Glutamatergic neuron (in vitro differentiated cells): Measurements from ENCODE around the gene PFN1. TPM values are rescaled to one million over a fixed set of nuclear protein-coding genes. Genes with fewer than 3 reads are reported as not detected.

ENCODE experiments used
- DNase-seq: peaks from one replicate; pipeline ENCODE4 v3.0.0; 2022
- H3K27ac Mint-ChIP-seq: one replicate; pipeline ENCODE4 v1.8.0; 2020; ENCODE audit warnings: mild to moderate bottlenecking, mixed read lengths, inconsistent platforms; ENCODE audit not compliant: unreplicated experiment
- H3K27me3 Mint-ChIP-seq: one replicate; pipeline ENCODE4 v1.8.0; 2020; ENCODE audit warnings: mild to moderate bottlenecking, moderate library complexity, mixed read lengths, inconsistent platforms; ENCODE audit not compliant: unreplicated experiment
- H3K36me3 Mint-ChIP-seq: one replicate; pipeline ENCODE4 v1.8.0; 2020; ENCODE audit warnings: mild to moderate bottlenecking, mixed read lengths, inconsistent platforms; ENCODE audit not compliant: unreplicated experiment
- H3K4me1 Mint-ChIP-seq: one replicate; pipeline ENCODE4 v1.8.0; 2020; ENCODE audit warnings: mild to moderate bottlenecking, low read depth, mixed read lengths, inconsistent platforms; ENCODE audit not compliant: unreplicated experiment
- H3K4me3 Mint-ChIP-seq: one replicate; pipeline ENCODE4 v1.8.0; 2020; ENCODE audit warnings: mild to moderate bottlenecking, mixed read lengths, inconsistent platforms; ENCODE audit not compliant: unreplicated experiment
- H3K9me3 Mint-ChIP-seq: one replicate; pipeline ENCODE4 v1.8.0; 2020; ENCODE audit warnings: mild to moderate bottlenecking, moderate library complexity, mixed read lengths, inconsistent platforms; ENCODE audit not compliant: unreplicated experiment
- total RNA-seq: library from RNA; stranded (reverse); fragmentation: NEBNext Ultra II Directional; extraction: Animal tissue kit (Norgen Biotek cat#: 25700); gene quantifications from one replicate; pipeline ENCODE4 v1.2.1, GENCODE V29; 2021; ENCODE audit not compliant: unreplicated experiment
- TF ChIP-seq, protein P1 (sequence below): fragments of 200-600 bp; sonication (generic); IDR thresholded peaks from one replicate; pipeline ENCODE4 v1.5.0; 2021; ENCODE audit not compliant: partially characterized antibody, unreplicated experiment

The PFN1 gene
- total RNA-seq, 1 donor from 2014 or later: 356 TPM

DNA sequence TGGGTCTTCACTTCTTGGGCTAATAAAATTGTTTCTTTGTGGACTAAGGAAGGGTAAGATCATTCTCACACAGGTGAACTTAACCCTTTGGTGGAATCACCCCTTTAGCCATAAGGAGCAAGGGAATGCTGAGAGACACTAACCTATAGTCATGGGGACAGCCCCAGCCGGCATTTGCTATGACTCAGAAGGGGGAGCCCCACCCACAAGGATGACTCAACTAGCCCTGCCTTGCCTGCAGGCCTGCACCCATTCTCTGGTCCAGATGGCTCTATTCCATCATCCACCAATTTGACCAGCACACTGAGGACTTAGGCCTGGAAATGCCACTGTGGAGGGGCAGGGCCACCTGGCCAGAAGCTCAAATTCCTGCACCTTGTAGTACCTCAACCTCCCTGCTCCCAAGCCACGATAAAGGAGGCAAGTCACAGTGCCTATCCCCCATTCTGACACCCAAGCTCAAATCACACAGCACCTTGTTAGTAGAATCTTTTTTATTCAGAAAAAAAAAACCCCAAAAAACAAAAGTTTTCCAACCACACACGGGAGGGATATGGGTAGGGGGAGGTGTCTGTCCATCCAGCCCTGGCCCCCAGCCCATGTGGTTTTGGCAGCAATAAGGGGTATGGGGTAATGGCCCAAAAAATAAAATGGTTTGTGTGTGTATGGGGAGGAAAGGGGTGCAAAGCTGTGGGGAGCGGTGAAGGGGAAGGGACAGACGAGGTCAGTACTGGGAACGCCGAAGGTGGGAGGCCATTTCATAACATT is 3.0 kb downstream of the PFN1 start:
- peaks cover 20% of the 10 kb centered on the region for H3K4me1 Mint-ChIP-seq
- peak overlapping the region; percentile 76 for H3K4me3 Mint-ChIP-seq
- no peak for DNase-seq
- peak overlapping the region; percentile 64 for H3K27ac Mint-ChIP-seq
- H3K9me3 Mint-ChIP-seq: peaks cover 6% of the 10 kb centered on the region
- peaks cover 10% of the 10 kb centered on the region for H3K27me3 Mint-ChIP-seq
- peaks cover 5% of the 10 kb centered on the region for H3K36me3 Mint-ChIP-seq
- TF ChIP-seq, protein P1, sequence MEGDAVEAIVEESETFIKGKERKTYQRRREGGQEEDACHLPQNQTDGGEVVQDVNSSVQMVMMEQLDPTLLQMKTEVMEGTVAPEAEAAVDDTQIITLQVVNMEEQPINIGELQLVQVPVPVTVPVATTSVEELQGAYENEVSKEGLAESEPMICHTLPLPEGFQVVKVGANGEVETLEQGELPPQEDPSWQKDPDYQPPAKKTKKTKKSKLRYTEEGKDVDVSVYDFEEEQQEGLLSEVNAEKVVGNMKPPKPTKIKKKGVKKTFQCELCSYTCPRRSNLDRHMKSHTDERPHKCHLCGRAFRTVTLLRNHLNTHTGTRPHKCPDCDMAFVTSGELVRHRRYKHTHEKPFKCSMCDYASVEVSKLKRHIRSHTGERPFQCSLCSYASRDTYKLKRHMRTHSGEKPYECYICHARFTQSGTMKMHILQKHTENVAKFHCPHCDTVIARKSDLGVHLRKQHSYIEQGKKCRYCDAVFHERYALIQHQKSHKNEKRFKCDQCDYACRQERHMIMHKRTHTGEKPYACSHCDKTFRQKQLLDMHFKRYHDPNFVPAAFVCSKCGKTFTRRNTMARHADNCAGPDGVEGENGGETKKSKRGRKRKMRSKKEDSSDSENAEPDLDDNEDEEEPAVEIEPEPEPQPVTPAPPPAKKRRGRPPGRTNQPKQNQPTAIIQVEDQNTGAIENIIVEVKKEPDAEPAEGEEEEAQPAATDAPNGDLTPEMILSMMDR: no peak

DNA sequence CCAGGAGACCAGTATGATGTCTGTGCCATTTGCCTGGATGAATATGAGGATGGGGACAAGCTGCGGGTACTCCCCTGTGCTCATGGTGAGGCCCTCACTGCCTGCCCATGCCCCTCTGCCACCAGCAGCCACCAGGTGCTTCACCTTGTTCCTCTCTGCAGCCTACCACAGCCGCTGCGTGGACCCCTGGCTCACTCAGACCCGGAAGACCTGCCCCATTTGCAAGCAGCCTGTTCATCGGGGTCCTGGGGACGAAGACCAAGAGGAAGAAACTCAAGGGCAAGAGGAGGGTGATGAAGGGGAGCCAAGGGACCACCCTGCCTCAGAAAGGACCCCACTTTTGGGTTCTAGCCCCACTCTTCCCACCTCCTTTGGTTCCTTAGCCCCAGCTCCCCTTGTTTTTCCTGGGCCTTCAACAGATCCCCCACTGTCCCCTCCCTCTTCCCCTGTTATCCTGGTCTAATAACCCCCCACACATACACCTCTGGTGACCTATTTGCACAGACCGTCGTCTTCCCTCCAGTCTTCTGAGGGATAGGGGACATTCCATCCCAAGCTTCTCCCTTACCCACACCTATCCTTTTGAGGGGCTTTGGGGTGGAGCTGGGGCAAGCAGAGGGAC is 3.7 kb downstream of the PFN1 start:
- peaks cover 20% of the 10 kb centered on the region for H3K4me1 Mint-ChIP-seq
- peaks cover 10% of the 10 kb centered on the region for H3K9me3 Mint-ChIP-seq
- peaks cover 5% of the 10 kb centered on the region for H3K36me3 Mint-ChIP-seq
- H3K27ac Mint-ChIP-seq: no peak overlapping the region
- no peak overlapping the region for H3K4me3 Mint-ChIP-seq
- TF ChIP-seq, protein P1: no peak
- peaks cover 14% of the 10 kb centered on the region for H3K27me3 Mint-ChIP-seq
- no peak for DNase-seq

DNA sequence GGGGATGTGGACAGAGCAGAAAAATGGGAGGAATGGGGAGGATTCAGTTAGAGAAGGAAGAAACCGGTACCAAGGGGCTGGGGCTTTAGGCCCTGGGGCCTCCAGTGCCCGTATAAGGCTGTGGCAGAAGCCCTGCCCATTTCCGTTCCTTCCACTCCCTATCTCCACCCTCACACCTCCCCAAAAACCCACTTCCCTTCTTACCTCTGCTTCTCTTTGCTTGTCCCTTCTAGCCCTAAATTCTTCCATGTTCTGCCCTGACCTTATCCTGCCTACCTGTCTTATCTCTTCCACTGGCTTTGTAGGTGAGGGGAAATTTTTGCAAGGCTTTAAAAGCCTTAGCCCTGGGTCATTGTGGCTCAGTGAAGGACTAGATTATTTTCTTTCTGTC is 4.2 kb downstream of the PFN1 start:
- peaks cover 20% of the 10 kb centered on the region for H3K4me1 Mint-ChIP-seq
- TF ChIP-seq, protein P1: no peak
- peaks cover 5% of the 10 kb centered on the region for H3K36me3 Mint-ChIP-seq
- peaks cover 12% of the 10 kb centered on the region for H3K9me3 Mint-ChIP-seq
- DNase-seq: no peak
- peaks cover 16% of the 10 kb centered on the region for H3K27me3 Mint-ChIP-seq
- H3K4me3 Mint-ChIP-seq: no peak overlapping the region
- H3K27ac Mint-ChIP-seq: peak overlapping the region; percentile 52

DNA sequence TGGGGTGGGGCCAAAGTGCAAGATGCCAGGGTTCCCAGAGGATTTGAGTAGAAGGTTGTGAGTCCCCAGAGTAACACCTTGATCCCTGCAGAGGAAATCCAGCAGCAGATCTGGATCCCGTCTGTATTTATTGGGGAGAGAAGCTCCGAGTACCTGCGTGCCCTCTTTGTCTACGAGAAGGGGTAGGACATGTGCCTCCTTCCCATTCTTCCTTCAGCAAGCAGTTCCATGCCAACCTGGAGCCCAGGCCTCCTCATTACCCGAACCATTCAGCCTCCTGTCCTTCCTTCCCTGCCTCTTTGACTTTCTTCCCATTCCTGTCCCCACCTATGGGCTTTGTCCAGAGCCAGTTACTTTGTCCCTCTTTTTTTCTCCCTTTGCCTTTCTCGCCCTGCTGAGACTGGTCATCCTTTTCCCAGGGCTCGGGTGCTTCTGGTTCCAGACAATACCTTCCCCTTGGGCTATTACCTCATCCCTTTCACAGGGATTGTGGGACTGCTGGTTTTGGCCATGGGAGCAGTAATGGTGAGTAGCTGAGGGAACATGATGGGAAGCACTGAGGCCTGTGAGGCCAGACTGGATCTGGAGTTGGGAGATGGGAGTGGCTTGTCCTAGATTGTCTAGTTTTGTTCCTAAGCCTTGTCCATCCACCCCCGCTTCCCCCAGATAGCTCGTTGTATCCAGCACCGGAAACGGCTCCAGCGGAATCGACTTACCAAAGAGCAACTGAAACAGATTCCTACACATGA is 5.4 kb downstream of the PFN1 start:
- Mint-ChIP-seq H3K27ac (peak overlapping the region; percentile 43), H3K4me3 (no peak overlapping the region), H3K4me1 (peaks cover 27% of the 10 kb centered on the region), H3K27me3 (peaks cover 16% of the 10 kb centered on the region), H3K9me3 (peaks cover 10% of the 10 kb centered on the region), H3K36me3 (peaks cover 5% of the 10 kb centered on the region)
- DNase-seq: no peak
- TF ChIP-seq, protein P1: no peak
